Stimulated activated CD8-positive, alpha-beta memory T cell treated with anti-CD3 and anti-CD28 coated beads, Interleukin-2, amount 100 ng/mL, for 48 hours (primary cell): ENCODE measurements around the gene PLEKHA7.
"Not testable (repeated sequence)": the region's sequence is repeated elsewhere in the genome, so short reads cannot be mapped to it uniquely, and the experiment has no call there.

Experiments
- DNase-seq, 2 donors: peaks; one replicate each; pipeline ENCODE4 v3.0.0-alpha.2; 2020; ENCODE audit warnings: low read depth in 2 of 2

Gene PLEKHA7

DNA sequence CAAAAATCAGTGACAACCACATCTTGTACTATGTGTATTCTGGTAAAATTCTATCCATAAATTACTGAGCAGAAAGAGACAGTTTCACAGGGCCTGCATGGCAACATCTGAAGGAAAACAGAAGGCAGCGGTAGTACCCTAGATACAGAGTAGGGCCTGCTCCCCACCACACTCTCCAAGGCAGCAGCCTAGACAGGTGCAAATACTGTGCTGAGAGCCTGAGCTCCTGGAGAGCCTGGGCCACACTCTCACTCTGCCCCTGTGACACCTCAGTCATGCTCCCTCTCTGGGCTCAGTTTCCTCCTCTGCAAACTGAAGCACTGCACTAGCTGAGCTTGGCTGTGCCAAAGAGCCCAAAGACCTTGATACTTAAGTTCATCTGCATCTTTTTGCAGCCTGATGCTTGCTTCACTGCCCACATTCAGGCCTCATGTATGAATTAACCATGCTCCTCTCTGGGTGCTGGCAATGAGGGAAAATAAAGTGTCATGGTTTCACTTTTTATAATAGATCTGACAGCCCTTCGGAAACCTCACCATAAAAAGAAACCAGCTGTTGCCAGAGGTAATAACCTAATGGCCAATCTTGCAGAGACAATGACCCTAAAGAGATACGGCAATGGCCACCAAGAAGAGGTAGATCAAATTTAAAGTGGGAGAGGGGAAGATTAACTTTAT lies 104.7 kb downstream of the PLEKHA7 start:
- DNase-seq, result no peak

- no peak for DNase-seq
Measured at GRCh38 chr11:16905375-16905774, 108.8 kb downstream of the PLEKHA7 start.

GRCh38 chr11:16904761-16905160 lies 109.5 kb downstream of the PLEKHA7 start:
- DNase-seq, result not testable (repeated sequence)

DNA sequence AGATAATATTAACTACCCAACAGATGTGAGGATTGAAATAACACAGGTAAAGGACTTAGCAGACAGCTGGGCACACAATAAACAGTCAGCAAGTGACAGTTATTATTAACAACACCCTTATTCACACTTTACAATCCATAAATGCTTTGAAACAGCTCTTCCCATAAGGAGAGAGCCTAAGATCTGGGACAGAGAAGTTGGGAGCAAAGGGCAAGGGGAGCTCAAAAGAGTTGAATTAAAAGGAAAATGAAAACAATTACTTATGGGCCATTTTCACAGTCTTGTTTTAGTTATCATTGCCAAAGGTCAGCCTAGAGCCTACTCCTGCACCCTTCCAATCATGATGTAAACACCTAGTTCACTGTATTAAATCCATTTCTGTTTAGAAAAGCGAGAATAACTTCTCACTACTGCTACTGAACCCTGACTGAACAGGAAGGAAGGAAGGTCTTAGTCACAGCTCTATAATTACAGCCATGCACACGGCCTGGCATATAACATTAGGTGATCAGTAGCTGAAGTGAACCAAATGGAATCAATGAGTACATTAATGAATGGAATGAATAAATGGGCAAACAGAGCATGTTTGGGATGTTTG lies 111.3 kb downstream of the PLEKHA7 start:
- DNase-seq, result no peak

DNA sequence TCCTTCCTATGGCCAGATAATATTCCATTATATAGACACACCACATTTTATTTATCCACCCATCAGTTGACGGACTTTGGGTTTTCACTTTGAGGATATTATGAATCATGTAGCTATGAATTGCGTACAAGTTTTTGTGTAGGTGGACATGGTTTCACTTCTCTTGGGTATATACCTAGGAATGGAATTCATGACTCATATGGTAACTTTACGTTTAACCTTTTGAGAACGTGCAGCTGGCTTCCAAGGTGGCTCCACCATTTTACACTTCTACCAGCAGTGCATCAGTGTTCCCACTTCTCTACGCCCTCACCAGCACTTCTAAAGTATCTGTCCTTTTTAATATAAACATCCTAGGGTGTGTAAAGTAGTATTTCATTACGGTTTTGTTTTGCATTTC lies 112.0 kb downstream of the PLEKHA7 start:
- DNase-seq, result no peak

- no peak for DNase-seq
Measured at GRCh38 chr11:16900491-16900890, 113.7 kb downstream of the PLEKHA7 start.

DNA sequence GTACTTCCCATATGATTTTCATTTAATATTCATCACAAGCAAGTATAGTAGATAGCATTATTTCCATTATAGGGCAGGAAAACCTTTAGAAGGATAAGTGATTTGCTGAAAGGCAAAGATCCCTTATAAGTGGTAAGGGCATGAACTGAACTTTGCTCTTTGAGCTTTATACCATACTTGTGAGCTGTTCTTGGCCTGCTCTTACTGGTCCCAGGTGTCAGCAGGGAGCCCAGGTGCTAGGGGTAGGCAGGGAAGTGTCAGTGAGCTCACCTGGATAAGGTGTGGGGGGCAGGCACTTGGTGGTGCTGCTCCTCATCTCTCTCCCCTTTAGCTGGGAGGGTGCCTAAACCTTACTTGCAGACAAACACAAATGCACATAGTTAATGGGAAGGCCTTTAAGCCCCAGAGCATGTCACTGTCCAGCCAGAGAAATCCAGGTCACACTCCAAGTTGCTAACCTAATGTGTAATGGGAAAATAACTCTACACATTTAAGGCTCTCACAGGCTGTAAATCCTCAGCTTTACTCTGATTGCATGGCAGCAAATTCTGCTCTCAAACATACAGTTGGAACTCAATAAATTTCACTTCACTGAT lies 114.4 kb downstream of the PLEKHA7 start:
- DNase-seq, result no peak

DNA sequence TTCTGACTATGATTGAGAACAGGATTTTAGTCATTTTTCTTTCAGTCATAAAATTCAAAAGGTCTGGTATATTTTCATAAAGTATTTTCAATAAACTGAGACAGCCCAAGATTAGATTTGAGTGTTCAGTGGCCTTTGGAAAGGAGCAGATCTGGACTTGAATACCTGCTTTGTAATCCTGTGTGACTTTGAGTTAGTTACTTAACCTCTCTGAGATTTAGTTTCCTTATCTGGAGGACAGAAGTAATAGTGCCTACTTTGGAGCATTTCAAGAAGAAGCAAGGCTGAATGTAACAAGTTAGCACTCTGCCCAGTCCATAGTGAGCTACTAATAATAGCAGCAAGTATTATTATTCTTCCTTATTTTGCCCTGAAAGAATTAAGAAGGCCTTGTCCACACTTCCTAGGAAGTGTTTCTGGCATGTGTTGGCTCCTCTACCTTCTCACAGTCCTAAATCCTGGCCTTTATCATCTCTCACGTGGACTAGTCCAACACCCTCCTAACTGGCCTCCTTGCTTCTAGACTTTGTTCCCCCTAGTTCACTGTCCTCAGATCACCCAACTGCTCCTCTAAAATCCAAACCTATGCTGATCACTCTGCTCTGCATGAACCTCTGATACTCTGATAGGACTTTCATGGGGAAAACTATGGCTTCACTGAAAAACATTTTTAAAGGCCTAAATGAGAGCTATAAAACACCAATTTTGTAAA lies 115.8 kb downstream of the PLEKHA7 start:
- DNase-seq, result no peak

- DNase-seq, result no peak
Measured at GRCh38 chr11:16897470-16898061, 116.6 kb downstream of the PLEKHA7 start.

DNA sequence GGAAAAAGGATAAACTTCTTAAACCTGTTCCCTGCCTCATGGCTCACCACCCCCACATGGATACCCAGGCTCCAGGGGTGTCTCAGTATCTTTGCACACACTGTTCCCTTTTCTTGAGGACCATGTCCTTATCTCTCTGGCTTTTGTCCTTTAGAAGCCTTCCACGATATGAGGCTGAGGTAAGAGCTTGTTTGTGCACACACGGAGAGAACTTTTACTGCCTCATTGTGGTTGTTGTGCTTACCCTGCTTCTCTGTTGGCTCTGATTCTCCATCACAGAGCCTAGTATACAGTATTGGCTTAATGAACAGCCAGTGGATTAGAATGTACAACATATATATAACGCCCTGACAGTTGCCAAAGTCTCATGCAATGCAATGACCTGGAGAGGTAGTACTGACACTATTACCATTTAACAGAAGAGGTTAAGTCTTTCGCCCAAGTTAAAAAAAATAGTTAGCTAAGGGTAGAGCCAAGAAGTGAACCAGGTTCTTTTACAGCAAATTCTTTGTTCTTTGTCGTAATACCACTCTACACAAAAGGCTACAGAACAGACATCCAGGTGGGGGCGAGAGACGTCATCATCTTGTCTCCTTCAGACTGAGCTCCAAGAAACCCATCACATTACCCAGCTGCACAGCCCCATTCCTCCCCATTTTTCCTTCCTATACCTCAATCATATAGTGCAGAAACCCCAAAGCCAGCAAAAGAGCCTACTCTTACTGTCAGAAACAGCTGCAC lies 117.3 kb downstream of the PLEKHA7 start:
- DNase-seq, result no peak

DNA sequence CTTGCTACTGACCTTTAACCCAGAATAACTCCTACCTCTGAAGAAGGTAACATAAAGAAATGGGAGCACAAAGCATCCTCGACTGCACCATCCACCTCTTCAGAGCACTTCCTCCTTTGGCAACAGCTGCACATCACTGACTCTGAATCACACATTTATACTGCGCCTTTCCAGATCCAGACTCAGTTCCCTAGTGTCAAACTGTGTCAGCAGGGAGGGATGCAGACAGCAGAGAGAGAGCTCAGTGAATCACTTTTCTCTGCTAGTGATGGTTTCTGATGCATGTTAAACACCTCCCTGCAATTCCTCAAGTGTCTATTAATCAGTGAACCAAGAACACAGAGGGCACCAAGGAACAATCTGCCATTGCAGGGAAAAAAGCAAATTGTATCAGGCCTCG lies 118.9 kb downstream of the PLEKHA7 start:
- no peak for DNase-seq

DNA sequence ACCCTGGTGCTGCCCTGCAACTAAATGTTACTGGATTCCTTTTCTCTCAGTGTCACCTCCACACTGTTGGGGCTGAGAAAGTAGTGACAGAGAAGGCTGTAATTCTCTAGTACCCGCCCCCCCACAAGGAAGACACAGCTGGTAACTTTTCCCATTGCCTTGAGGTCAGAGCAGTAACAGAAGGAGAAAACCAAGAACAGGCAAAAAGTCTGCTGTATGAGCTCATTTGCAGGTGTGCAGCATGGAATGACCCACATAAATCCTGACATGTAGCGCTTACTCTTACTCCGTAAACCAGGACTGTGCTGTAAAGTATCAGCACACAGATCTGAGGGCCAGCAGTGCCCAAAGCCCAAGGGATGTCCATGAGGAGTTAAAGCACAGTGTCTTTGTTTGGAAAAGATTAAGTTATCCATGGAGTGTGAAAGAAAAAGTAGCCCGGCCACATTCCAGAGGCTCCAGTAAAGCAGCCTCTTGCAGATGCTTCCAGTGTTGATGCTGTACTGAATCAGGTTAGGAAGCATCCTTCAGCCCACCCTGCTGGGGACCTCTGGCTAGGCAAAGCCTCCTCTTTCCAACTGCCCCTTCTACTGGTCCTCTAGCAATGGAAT lies 120.7 kb downstream of the PLEKHA7 start:
- DNase-seq, result no peak

- DNase-seq, result no peak
Measured at GRCh38 chr11:16891964-16892363, 122.2 kb downstream of the PLEKHA7 start.

- DNase-seq, result no peak
Measured at GRCh38 chr11:16891165-16891564, 123.0 kb downstream of the PLEKHA7 start.

DNA sequence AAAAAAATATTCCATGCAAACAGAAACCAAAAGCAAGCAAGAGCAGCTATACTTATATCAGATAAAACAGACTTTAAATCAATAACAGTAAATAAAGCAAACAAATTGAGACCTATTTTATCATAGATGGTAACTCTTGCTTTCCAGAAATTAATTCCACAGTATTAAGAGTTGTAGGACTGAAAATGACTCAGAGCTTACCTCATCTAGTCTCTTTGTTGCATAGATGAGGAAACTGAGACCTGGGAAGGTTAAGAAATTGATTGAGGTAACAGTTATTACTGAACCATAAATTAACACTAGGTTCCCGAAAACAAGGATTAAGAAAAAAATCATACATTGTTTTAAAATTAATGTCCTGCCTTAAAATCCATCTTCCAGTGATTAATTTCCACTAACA lies 123.8 kb downstream of the PLEKHA7 start:
- DNase-seq, result no peak

DNA sequence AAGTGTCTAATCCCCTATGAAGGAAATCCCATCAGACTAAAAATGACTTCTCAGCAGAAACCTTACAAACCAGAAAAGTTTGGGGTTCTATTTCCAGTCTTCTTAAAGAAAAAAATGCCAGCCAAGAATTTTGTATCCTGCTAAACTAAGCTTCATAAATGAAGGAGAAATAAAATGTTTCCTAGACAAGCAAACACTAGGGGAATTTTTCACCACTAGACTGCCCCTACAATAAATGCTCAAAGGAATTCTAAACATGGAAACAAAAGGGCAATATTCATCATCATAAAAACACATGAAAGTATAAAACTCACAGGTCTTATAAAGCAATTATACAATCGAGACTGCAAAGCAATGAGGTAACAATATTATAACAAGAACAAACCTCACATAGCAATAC lies 124.3 kb downstream of the PLEKHA7 start:
- no peak for DNase-seq

DNA sequence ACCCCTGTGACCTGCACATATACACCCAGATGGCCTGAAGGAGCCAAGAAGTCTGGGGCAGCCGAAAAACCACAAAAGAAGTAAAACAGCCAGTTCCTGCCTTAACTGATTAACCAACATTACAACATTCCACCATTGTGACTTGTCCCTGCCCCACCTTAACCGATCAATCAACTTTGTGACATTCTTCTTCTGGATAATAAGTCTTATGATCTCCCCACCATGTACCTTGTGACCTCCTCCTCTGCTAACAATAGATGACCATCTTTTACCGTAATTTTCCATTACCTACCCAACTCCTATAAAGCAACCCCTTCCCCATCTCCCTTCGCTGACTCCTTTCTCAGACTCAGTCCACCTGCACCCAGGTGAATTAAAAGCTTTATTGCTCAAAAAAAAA lies 125.2 kb downstream of the PLEKHA7 start:
- DNase-seq, result not testable (repeated sequence)

- DNase-seq, result not testable (repeated sequence)
Measured at GRCh38 chr11:16887887-16888286, 126.3 kb downstream of the PLEKHA7 start.

- no peak for DNase-seq
Measured at GRCh38 chr11:16883174-16883573, 131.0 kb downstream of the PLEKHA7 start.

DNA sequence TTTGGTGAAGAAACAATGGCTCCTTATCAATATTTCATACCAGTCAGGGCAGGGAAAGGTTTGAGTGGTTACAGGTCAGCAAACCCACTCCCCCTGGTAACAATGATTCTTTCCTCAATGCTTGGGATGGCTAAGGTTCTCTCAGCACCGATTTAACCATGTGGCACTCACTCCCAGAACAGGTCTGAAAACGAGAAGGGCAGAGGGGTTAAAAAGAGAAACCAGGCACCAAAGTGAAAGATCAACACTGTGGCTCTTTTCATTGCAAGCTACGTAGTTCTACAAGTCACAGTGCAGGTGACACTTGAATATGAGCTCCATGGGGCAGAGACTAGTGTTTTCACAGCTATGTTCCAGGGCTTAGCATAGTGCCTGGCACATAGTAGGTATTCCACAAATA lies 132.4 kb downstream of the PLEKHA7 start:
- DNase-seq, result no peak

GRCh38 chr11:16881074-16881709 lies 133.0 kb downstream of the PLEKHA7 start:
- DNase-seq, result no peak
